OCI-LY7 (cell line): Measurements from ENCODE around the gene C2orf72. TPM values are rescaled to one million over a fixed set of nuclear protein-coding genes. Genes with fewer than 3 reads are reported as not detected.

Source experiments
- BruUV-seq: library from RNA; stranded (reverse); fragments of 400-500 nt; replicated peaks from 2 replicates; lab custom pipeline; 2021; lab: Mats Ljungman, UMichigan
- CTCF ChIA-PET: fragments of 300-600 bp; sonication (Branson Sonifier 250); formaldehyde crosslinking; loops from one replicate; lab custom pipeline; 2022; ENCODE audit warnings: antibody characterized with exemption; ENCODE audit not compliant: unreplicated experiment; lab: Charles Lee
- POLR2A ChIA-PET: fragments of 300-600 bp; sonication (Branson Sonifier 250); formaldehyde crosslinking; loops from one replicate; lab custom pipeline; 2022; ENCODE audit warnings: antibody characterized with exemption; lab: Charles Lee
- DNase-seq: peaks from one replicate; pipeline ENCODE4 v3.0.0-alpha.2; 2015; ENCODE audit warnings: low spot score
- H2AFZ ChIP-seq: fragments of 200-600 bp; sonication (generic), shearing (Covaris generic); 2 replicates; pipeline ENCODE4 v1.6.1; 2014; ENCODE audit warnings: mild to moderate bottlenecking, antibody characterized with exemption, low read length, moderate library complexity
- H3K27ac ChIP-seq: fragments of 200-600 bp; sonication (generic); 2 replicates; pipeline ENCODE4 v1.5.1; 2014; ENCODE audit warnings: mixed run types, low read depth, mild to moderate bottlenecking, moderate library complexity, low read length, inconsistent platforms; ENCODE audit not compliant: poor library complexity, severe bottlenecking
- H3K36me3 ChIP-seq: fragments of 200-600 bp; sonication (generic); 2 replicates; pipeline ENCODE4 v1.6.1; 2014; ENCODE audit warnings: mild to moderate bottlenecking, antibody characterized with exemption, low read length, moderate library complexity, mixed read lengths; ENCODE audit not compliant: insufficient read depth
- H3K4me1 ChIP-seq: fragments of 200-600 bp; sonication (generic); 2 replicates; pipeline ENCODE4 v1.5.1; 2014; ENCODE audit warnings: mild to moderate bottlenecking, low read length; ENCODE audit not compliant: insufficient read depth, poor library complexity, severe bottlenecking
- H3K4me2 ChIP-seq: fragments of 200-600 bp; sonication (generic); 2 replicates; pipeline ENCODE4 v1.6.1; 2014; ENCODE audit warnings: mild to moderate bottlenecking, low read length
- H3K4me3 ChIP-seq: fragments of 200-600 bp; sonication (generic); 2 replicates; pipeline ENCODE4 v1.5.1; 2014; ENCODE audit warnings: mild to moderate bottlenecking, low read depth, low read length; ENCODE audit not compliant: poor library complexity, severe bottlenecking
- H3K79me2 ChIP-seq: fragments of 200-600 bp; sonication (generic); 2 replicates; pipeline ENCODE4 v1.6.1; 2016; ENCODE audit warnings: low read depth, mild to moderate bottlenecking, low read length, moderate library complexity, mixed read lengths; ENCODE audit not compliant: insufficient read depth
- H3K9me2 ChIP-seq: fragments of 200-600 bp; sonication (generic); 2 replicates; pipeline ENCODE4 v1.6.1; 2016; ENCODE audit warnings: mild to moderate bottlenecking, low read length, mixed read lengths; ENCODE audit not compliant: insufficient read depth
- H3K9me3 ChIP-seq: fragments of 200-600 bp; sonication (generic); 2 replicates; pipeline ENCODE4 v1.6.1; 2014; ENCODE audit warnings: mild to moderate bottlenecking, mixed run types, low read length, mixed read lengths
- H4K20me1 ChIP-seq: fragments of 200-600 bp; sonication (generic); 2 replicates; pipeline ENCODE4 v1.6.1; 2014; ENCODE audit warnings: mild to moderate bottlenecking, antibody characterized with exemption, low read length, moderate library complexity, mixed read lengths; ENCODE audit not compliant: insufficient read depth
- EZH2phosphoT487 ChIP-seq: fragments of 200-600 bp; sonication (generic); IDR thresholded peaks from 2 replicates; pipeline ENCODE4 v1.6.1; 2018; ENCODE audit warnings: low read depth, borderline replicate concordance, mild to moderate bottlenecking, mixed run types, antibody characterized with exemption, low read length, moderate library complexity, mixed read lengths
- intact Hi-C: fragments of 100-400 bp; cut with micrococcal nuclease; formaldehyde crosslinking; loops from one replicate; pipeline ENCODE4 v1.10.0; 2022; ENCODE audit not compliant: unreplicated experiment
- total RNA-seq, 2 experiments: library from RNA; depleted of rRNA in 1 of 2; stranded (reverse); fragments of >200 nt in 1 of 2; shearing (Covaris generic) in 1 of 2; gene quantifications; 2 replicates each; pipeline ENCODE4 v1.2.3, GENCODE V29; 2014 to 2022
- TF ChIP-seq, protein P1 (sequence below): fragments of 200-600 bp; sonication (generic); conservative IDR thresholded peaks from 2 replicates; pipeline ENCODE4 v1.5.1; 2014; ENCODE audit warnings: mild to moderate bottlenecking, antibody characterized with exemption, low read length, moderate library complexity, mixed read lengths

The C2orf72 gene
- total RNA-seq, 2 experiments from 2014 or later = not detected

- CTCF ChIA-PET = no interaction called here
- DNase-seq = no peak
- POLR2A ChIA-PET = no interaction called here
- Histone ChIP-seq H3K79me2 (no peaks in the 10 kb centered on the region), H3K4me3 (no peak overlapping the region), H4K20me1 (no peaks in the 10 kb centered on the region), H3K36me3 (no peaks in the 10 kb centered on the region), H3K9me2 (no peaks in the 10 kb centered on the region), H3K27ac (no peak overlapping the region), H3K4me1 (peaks cover 13% of the 10 kb centered on the region), H3K4me2 (no peak overlapping the region), H2AFZ (no peak overlapping the region), H3K9me3 (no peaks in the 10 kb centered on the region)
- TF ChIP-seq EZH2phosphoT487 = no peak
- TF ChIP-seq, protein P1, sequence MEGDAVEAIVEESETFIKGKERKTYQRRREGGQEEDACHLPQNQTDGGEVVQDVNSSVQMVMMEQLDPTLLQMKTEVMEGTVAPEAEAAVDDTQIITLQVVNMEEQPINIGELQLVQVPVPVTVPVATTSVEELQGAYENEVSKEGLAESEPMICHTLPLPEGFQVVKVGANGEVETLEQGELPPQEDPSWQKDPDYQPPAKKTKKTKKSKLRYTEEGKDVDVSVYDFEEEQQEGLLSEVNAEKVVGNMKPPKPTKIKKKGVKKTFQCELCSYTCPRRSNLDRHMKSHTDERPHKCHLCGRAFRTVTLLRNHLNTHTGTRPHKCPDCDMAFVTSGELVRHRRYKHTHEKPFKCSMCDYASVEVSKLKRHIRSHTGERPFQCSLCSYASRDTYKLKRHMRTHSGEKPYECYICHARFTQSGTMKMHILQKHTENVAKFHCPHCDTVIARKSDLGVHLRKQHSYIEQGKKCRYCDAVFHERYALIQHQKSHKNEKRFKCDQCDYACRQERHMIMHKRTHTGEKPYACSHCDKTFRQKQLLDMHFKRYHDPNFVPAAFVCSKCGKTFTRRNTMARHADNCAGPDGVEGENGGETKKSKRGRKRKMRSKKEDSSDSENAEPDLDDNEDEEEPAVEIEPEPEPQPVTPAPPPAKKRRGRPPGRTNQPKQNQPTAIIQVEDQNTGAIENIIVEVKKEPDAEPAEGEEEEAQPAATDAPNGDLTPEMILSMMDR = no peak
- intact Hi-C loops = no loop called here
- no TSS peak for BruUV-seq
Measured at GRCh38 chr2:231033147-231034132, 3.9 kb upstream of the C2orf72 start.

- Histone ChIP-seq H3K4me1 (peaks cover 13% of the 10 kb centered on the region), H4K20me1 (no peaks in the 10 kb centered on the region), H3K79me2 (no peaks in the 10 kb centered on the region), H3K27ac (no peak overlapping the region), H3K4me3 (no peak overlapping the region), H2AFZ (no peak overlapping the region), H3K9me3 (no peaks in the 10 kb centered on the region), H3K9me2 (no peaks in the 10 kb centered on the region), H3K36me3 (no peaks in the 10 kb centered on the region), H3K4me2 (peak overlapping the region; percentile 33)
- BruUV-seq = no TSS peak
- intact Hi-C loops = no loop called here
- CTCF ChIA-PET = no interaction called here
- TF ChIP-seq, protein P1 = no peak
- TF ChIP-seq EZH2phosphoT487 = no peak
- peak; percentile 35 for DNase-seq
- POLR2A ChIA-PET = no interaction called here
Measured at GRCh38 chr2:231034291-231034882, 2.9 kb upstream of the C2orf72 start.
